GM13976 (cell line): ENCODE data around the gene BPIFB3.

Experiments used
- DNase-seq: peaks from one replicate; pipeline ENCODE4 v3.0.0; 2012; ENCODE audit warnings: low spot score
- in situ Hi-C: fragments of 300-500 bp; cut with MboI; formaldehyde crosslinking; loops from one replicate; pipeline ENCODE4 v1.12.0; 2022; ENCODE audit warnings: low sequenced_read_pairs, mixed read lengths, inconsistent platforms; ENCODE audit not compliant: unreplicated experiment
- TF ChIP-seq, protein P1 (sequence below): IDR thresholded peaks from 2 replicates; pipeline ENCODE4 v1.5.1; 2012; ENCODE audit warnings: borderline replicate concordance, mild to moderate bottlenecking; ENCODE audit not compliant: insufficient read depth; ENCODE audit errors: extremely low read depth, missing control alignments, control extremely low read depth

Gene BPIFB3

DNA sequence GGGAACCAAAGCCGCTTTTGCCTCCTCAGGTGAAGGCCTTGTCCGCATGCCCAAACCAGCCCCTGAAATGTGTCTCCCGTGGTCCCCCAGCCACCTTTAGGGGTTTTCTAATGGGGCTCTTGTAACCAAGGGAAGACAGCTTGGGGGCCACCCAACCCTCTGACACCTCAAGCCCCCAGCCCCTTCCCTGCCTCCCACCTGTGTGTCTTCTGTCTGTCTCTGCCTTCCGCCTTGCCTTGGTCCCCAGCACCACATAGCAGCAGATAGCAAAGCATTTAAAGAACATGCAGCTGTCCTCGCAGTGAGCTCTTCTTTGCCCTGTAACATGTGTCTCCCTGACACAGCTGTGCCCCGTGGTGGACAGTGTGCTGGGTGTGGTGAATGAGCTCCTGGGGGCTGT is 9.6 kb downstream of the BPIFB3 start:
- TF ChIP-seq, protein P1, sequence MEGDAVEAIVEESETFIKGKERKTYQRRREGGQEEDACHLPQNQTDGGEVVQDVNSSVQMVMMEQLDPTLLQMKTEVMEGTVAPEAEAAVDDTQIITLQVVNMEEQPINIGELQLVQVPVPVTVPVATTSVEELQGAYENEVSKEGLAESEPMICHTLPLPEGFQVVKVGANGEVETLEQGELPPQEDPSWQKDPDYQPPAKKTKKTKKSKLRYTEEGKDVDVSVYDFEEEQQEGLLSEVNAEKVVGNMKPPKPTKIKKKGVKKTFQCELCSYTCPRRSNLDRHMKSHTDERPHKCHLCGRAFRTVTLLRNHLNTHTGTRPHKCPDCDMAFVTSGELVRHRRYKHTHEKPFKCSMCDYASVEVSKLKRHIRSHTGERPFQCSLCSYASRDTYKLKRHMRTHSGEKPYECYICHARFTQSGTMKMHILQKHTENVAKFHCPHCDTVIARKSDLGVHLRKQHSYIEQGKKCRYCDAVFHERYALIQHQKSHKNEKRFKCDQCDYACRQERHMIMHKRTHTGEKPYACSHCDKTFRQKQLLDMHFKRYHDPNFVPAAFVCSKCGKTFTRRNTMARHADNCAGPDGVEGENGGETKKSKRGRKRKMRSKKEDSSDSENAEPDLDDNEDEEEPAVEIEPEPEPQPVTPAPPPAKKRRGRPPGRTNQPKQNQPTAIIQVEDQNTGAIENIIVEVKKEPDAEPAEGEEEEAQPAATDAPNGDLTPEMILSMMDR, result no peak
- in situ Hi-C loops, result no loop called here
- no peak for DNase-seq

DNA sequence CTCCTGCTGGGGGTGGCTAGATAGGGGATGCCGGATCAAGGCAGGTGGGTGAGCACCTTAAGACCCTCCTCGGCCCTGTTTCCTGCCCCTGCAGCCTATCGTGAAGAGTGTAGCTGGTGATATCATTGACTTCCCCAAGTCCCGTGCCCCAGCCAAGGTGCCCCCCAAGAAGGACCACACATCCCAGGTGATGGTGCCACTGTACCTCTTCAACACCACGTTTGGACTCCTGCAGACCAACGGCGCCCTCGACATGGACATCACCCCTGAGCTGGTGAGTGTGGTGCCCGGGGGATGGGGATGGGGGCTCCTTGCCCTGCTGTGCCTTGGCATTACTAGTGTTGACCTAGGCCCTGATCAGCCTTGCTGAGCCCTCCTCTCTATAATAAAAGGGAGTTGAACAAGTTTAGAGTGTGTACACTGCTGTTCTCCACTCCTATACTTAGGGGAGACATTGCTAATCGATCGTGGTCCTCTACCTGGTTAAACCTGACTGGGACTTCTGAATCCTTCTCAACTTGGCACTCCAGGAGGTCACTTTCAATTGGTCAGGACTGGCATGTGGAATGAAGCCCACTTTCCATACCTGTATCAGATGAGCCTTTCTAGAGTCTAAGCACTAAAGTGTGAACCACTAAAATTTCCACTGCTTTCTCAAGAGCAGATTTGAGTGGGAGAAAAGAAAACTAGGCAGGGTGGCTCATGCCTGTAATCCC is 11.0 kb downstream of the BPIFB3 start:
- in situ Hi-C loops, result no loop called here

GRCh38 chr20:33065785-33066184 is 12.1 kb downstream of the BPIFB3 start:
- in situ Hi-C loops, result no loop called here
- TF ChIP-seq, protein P1, result no peak
- DNase-seq, result no peak

More for the DNA sequence above, 11.0 kb downstream of the BPIFB3 start:
- DNase-seq, result no peak
- TF ChIP-seq, protein P1, result no peak

DNA sequence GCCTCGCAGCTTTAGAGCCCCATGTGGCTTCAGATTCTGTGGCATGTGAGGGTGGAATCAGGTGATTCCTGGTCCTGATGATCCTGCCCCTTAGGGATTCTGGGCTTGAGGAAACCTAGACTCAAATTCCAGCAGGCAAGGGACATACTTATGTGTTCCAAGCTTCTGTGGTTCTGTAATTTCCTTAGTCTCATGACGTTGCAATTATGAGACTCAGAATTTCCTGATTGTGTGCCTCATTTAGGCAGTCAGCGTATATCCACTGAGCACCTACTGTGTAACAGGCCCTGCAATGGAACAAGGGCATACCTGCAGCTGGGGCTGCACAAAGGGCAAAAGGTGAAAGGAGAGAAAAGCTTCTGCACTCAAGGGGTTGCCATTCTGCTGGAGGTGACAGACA is 14.1 kb downstream of the BPIFB3 start:
- in situ Hi-C loops, result no loop called here
- no peak for DNase-seq
- TF ChIP-seq, protein P1, result no peak

GRCh38 chr20:33068251-33068939 is 14.7 kb downstream of the BPIFB3 start:
- TF ChIP-seq, protein P1, result no peak
- in situ Hi-C loops, result no loop called here
- no peak for DNase-seq

DNA sequence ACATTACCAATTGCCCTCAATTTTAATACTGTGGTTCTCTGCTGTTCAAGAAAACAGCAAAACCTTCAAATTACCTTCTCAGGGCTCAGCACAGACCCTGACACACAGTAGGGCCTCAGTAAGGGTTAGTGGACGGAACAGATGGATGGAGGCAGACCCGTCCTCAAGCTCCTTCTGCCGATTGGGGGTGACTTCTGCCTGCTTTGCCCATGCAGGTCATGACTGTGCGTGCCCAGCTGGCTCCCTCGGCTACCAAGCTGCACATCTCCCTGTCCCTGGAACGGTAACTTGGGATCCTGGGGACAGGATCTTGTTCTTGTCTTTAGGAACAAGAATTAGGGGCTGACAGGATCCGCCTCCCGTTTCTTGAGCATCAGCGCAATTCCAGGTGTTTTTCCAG is 16.0 kb downstream of the BPIFB3 start:
- DNase-seq, result no peak
- TF ChIP-seq, protein P1, result no peak
- in situ Hi-C loops, result no loop called here
